Stimulated activated CD8-positive, alpha-beta memory T cell treated with anti-CD3 and anti-CD28 coated beads, Interleukin-12 subunit alpha, Interleukin-12 subunit beta, amount 100 ng/mL, for 1 hour (primary cell): ENCODE results near the gene SULT6B1.

Experiments used
- DNase-seq: peaks from one replicate; pipeline ENCODE4 v3.0.0-alpha.2; 2020; ENCODE audit warnings: low read depth

SULT6B1 gene

DNA sequence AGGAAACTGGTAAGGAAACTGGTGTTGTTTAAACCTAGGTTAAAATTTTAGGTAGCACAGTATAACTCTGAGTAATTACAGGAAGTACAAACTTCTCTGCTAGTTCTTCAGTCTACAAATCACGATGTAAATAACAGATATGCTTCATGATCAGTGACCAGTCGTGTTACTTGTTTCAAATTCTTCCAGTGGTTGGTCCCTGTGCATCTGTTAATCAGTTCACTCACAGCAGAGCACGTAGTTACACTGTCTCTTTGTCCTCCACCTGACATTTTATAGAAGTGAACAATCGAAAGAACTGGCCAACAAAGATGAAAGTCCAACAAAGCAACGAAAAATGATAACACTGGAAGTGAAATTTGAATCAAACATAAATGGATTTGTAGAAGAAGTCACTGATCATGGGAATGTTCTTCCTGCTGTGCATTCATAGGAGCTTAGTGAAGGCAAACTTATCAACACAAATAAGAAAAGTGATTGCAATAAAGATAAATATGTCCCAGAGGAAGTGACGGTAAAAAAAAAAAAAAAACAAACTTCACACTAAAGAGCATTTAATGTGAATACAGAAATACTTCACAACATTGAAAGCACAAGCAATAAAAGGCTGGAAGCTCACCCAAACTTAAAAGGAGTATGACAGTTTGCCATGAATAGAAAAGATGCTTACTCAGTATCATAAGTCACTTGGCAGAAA, 38.7 kb downstream of the SULT6B1 start:
- no peak for DNase-seq

DNA sequence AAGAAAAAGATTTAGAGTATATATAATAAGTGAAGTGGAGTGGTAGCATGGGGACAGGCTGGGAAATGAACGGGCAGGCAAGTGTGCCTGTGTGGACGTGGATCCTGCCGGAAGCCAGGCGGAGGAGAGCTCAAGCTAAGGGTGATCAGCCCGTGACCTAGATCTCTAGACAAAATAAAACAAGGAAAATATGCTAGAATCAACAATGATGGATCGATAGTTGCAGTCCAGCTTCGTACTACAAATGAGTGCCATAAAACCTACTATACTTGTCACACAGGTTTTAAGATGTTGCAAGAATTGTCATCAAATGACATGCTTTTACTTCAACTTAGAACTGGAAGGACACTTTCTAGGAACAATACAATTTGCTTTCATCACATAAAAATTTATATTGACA, 40.1 kb downstream of the SULT6B1 start:
- DNase-seq: no peak

DNA sequence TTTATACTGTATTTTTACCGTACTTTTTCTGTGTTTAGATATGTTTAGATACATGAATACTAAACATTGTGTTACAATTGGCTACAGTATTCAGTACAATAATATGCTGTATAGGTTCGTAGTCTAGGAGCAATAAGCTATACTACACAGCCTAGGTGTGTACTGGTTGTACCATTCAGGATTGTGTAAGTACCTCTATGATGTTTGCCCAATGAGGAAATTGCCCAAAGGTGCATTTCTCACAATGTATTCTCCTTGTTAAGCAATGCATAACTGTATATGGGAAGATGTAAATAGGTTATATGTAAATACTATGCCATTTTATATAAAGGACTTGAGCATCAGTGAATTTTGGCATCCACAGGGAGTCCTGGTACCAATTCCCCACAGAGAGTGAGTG, 42.4 kb downstream of the SULT6B1 start:
- no peak for DNase-seq

DNA sequence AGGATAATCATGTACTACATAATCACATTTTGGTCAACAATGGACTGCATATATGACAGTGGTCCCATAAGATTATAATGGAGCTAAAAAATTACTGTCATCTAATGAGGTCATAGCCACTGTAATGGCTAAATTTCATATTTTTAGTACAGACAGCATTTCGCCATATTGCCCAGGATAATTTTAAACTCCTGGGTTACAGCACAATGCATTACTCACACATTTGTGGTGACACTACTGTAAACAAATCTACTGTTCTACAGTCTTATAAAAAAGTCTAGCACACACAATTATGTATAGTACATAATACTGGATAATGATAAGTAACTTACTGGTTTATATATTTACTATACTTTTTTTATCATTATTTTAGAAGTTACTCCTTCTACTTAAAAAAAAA, 44.5 kb downstream of the SULT6B1 start:
- no peak for DNase-seq

- DNase-seq: no peak
Measured at GRCh38 chr2:37142546-37142945, 45.9 kb downstream of the SULT6B1 start.

DNA sequence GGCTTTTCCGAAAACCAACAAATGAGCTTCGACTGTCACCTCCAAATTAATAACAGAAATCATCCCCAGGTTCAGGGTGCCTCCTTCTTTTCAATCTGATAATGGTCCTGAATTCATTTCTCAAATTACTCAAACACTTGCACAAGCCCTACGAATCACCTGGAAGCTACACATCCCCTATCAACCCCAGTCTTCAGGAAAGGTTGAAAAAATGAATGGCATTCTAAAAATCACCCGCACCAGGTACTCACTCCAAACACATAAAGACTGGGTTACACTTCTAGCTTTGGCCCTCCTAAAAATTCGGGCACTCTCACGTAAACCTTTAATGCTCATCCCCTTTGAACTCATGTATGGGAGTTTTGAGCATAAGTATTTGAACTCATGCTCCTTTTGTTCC, 55.6 kb downstream of the SULT6B1 start:
- DNase-seq: no peak

GRCh38 chr2:37125416-37125815, 63.1 kb downstream of the SULT6B1 start:
- DNase-seq: no peak

DNA sequence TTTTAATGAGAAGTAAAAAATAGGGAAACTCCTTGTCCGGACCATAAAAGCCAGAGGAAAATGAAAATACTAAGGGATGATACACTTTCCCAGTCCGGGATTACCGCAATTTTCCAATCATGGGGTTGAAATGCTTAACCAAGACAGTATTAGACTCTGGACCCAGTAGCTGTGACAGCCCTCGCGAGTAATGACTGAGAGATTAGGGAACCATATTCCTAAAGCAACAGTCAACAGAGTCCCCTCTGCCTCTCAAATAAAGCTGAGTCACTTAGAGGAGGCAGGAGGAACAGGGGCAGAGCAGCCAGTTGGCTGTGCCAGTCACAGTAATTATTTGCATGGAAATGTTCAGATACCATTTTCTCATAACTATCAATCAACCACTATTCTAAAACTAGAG, 69.3 kb downstream of the SULT6B1 start:
- no peak for DNase-seq
